ENCODE results near the gene MFSD6. TPM values are rescaled to one million over a fixed set of nuclear protein-coding genes. Genes with fewer than 3 reads are reported as not detected.

Gene MFSD6
- polyA plus RNA-seq, 2 of the 4 experiments (the other 2 are of a cell fraction): 14.3 to 41.3 TPM

DNA sequence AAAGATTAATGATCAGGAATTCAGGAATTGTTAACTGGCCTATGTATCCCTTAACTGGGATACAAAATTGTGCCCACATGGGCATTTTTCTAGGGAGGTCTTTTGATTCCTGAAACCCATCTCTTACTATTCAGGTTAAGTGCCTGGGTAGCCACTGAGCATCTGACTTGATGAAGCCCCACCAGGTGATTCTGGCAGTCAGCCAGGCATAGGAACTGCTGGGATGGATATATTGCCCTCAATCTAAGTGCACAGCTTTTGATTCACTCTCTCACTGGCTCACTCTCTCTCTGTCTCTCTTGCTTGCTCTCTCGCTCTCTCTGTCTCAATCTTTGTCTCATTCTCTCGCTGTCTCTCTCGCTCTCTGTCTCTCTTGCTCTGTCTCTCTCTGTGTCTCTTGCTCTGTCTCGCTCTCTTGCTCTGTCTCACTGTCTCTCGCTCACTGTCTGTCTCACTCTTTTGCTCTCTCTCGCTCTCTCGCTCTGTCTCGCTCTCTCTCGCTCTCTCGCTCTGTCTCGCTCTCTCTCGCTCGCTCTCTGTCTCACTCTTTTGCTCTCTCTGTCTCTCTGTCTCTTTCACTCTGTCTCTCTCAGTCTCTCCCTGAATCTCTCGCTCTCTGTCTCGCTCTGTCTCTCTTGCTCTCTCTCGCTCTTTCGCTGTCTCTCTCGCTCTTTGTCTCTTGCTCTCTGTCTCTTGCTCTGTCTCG is 42.5 kb upstream of the MFSD6 start:
- POLR2A ChIA-PET: no interaction called here
- H3K9me3 ChIP-seq: no peaks in the 10 kb centered on the region
- no peak overlapping the region for H3K4me3 ChIP-seq
- 89% methylated on average over 19 of the region's 19 CpGs for WGBS (ENCODE audit: missing lambda C conversion rate)
- no peak overlapping the region for H3K27ac ChIP-seq
- FAIRE-seq: no peak
- TF ChIP-seq ZNF302 (CRISPR knock-in tag; IDR thresholded peaks at IDR 0.05): no peak
- DNase-seq (ENCODE audit: low read depth in 1 of 2, low spot score in 1 of 2): no peak
- H3K4me2 ChIP-seq: no peak overlapping the region
- no peak for ATAC-seq
- CTCF ChIA-PET: interaction anchor here (0.8 to 1.4 kb wide), 3 partner anchors 8 to 332 kb away, joined by 3 read pairs; no protein-coding TSS in a partner anchor
- H3K4me1 ChIP-seq: no peaks in the 10 kb centered on the region

DNA sequence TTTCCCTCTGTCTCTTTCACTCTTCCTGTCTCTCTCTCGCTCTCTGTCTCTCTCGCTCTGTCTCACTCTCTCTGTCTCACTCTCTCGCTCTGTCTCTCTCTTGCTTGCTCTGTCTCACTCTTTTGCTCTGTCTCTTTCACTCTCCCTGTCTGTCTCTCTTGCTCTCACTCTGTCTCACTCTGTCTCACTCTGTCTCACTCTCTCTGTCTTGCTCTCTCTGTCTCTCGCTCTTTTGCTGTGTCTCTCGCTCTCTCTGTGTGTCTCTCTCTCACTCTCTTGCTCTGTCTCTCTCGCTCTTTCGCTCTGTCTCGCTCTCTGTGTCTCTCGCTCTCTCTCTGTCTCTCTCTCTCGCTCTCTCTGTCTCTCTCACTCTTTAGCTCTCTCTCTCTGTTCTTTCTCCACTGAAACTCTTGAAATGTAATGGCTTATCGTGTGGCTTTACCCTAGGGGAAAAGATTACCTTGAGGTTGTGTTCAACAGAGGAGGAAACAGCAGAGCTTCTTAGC is 41.9 kb upstream of the MFSD6 start:
- ATAC-seq (no peak), DNase-seq (ENCODE audit: low read depth in 1 of 2, low spot score in 1 of 2) (no peak), FAIRE-seq (no peak)
- CTCF ChIA-PET: interaction anchor here (1.2 to 1.5 kb wide), 3 partner anchors 11 to 22 kb away, joined by 3 read pairs; no protein-coding TSS in a partner anchor
- TF ChIP-seq TP53 (CRISPR knock-in tag; IDR thresholded peaks at IDR 0.05) (no peak), CHD2 (IDR thresholded peaks at IDR 0.05; ENCODE audit: low read length, partially characterized antibody) (no peak), MAX (IDR thresholded peaks at IDR 0.05) (no peak), CEBPB (IDR thresholded peaks at IDR 0.05) (no peak), RARB (CRISPR knock-in tag; IDR thresholded peaks at IDR 0.05) (no peak), SREBF2 (IDR thresholded peaks at IDR 0.05) (no peak), KDM1A (IDR thresholded peaks at IDR 0.05; ENCODE audit: low read depth) (no peak), EHMT2 (IDR thresholded peaks at IDR 0.05; ENCODE audit: low read depth) (no peak), CTCF (IDR thresholded peaks at IDR 0.05) (no peak)
- TF ChIP-seq, protein P1, sequence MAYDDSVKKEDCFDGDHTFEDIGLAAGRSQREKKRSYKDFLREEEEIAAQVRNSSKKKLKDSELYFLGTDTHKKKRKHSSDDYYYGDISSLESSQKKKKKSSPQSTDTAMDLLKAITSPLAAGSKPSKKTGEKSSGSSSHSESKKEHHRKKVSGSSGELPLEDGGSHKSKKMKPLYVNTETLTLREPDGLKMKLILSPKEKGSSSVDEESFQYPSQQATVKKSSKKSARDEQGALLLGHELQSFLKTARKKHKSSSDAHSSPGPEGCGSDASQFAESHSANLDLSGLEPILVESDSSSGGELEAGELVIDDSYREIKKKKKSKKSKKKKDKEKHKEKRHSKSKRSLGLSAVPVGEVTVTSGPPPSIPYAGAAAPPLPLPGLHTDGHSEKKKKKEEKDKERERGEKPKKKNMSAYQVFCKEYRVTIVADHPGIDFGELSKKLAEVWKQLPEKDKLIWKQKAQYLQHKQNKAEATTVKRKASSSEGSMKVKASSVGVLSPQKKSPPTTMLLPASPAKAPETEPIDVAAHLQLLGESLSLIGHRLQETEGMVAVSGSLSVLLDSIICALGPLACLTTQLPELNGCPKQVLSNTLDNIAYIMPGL (CRISPR knock-in tag; IDR thresholded peaks at IDR 0.05; ENCODE audit: borderline replicate concordance): no peak
- TF ChIP-seq, protein P2, sequence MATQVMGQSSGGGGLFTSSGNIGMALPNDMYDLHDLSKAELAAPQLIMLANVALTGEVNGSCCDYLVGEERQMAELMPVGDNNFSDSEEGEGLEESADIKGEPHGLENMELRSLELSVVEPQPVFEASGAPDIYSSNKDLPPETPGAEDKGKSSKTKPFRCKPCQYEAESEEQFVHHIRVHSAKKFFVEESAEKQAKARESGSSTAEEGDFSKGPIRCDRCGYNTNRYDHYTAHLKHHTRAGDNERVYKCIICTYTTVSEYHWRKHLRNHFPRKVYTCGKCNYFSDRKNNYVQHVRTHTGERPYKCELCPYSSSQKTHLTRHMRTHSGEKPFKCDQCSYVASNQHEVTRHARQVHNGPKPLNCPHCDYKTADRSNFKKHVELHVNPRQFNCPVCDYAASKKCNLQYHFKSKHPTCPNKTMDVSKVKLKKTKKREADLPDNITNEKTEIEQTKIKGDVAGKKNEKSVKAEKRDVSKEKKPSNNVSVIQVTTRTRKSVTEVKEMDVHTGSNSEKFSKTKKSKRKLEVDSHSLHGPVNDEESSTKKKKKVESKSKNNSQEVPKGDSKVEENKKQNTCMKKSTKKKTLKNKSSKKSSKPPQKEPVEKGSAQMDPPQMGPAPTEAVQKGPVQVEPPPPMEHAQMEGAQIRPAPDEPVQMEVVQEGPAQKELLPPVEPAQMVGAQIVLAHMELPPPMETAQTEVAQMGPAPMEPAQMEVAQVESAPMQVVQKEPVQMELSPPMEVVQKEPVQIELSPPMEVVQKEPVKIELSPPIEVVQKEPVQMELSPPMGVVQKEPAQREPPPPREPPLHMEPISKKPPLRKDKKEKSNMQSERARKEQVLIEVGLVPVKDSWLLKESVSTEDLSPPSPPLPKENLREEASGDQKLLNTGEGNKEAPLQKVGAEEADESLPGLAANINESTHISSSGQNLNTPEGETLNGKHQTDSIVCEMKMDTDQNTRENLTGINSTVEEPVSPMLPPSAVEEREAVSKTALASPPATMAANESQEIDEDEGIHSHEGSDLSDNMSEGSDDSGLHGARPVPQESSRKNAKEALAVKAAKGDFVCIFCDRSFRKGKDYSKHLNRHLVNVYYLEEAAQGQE (IDR thresholded peaks at IDR 0.05): no peak
- no peak overlapping the region for H3K27ac ChIP-seq
- no peak overlapping the region for H3K4me2 ChIP-seq
- no peaks in the 10 kb centered on the region for H3K4me1 ChIP-seq
- H3K4me3 ChIP-seq: no peak overlapping the region
- no peaks in the 10 kb centered on the region for H3K9me3 ChIP-seq
- whole genome bisulfite sequencing (ENCODE audit: missing lambda C conversion rate): 84% methylated on average over 11 of the region's 11 CpGs
- POLR2A ChIA-PET: no interaction called here

- POLR2A ChIA-PET: no interaction called here
- no peak for DNase-seq (ENCODE audit: low read depth in 1 of 2, low spot score in 1 of 2)
- CTCF ChIA-PET: interaction anchor here (1.1 to 1.5 kb wide), 5 partner anchors 10 to 26 kb away, joined by 3 read pairs; no protein-coding TSS in a partner anchor
- Histone ChIP-seq H3K9me3 (no peaks in the 10 kb centered on the region), H3K27ac (no peak overlapping the region), H3K4me1 (no peaks in the 10 kb centered on the region), H3K4me3 (no peak overlapping the region), H3K4me2 (no peak overlapping the region)
- FAIRE-seq: no peak
- ATAC-seq: no peak
- 89% methylated on average over 4 of the region's 4 CpGs for WGBS (ENCODE audit: missing lambda C conversion rate)
- TF ChIP-seq EHF (CRISPR knock-in tag; IDR thresholded peaks at IDR 0.05) (no peak), MAFK (IDR thresholded peaks at IDR 0.05; ENCODE audit: partially characterized antibody) (no peak), FOSB (CRISPR knock-in tag; IDR thresholded peaks at IDR 0.05) (no peak), ATOH8 (CRISPR knock-in tag; IDR thresholded peaks at IDR 0.05; ENCODE audit: low read depth) (no peak), CTCF (IDR thresholded peaks at IDR 0.05) (no peak), CEBPB (IDR thresholded peaks at IDR 0.05) (no peak), POLR2A (IDR thresholded peaks at IDR 0.05; ENCODE audit: low read length) (no peak)
- TF ChIP-seq, protein P3, sequence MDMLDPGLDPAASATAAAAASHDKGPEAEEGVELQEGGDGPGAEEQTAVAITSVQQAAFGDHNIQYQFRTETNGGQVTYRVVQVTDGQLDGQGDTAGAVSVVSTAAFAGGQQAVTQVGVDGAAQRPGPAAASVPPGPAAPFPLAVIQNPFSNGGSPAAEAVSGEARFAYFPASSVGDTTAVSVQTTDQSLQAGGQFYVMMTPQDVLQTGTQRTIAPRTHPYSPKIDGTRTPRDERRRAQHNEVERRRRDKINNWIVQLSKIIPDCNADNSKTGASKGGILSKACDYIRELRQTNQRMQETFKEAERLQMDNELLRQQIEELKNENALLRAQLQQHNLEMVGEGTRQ (IDR thresholded peaks at IDR 0.05): no peak
- TF ChIP-seq, protein P4, sequence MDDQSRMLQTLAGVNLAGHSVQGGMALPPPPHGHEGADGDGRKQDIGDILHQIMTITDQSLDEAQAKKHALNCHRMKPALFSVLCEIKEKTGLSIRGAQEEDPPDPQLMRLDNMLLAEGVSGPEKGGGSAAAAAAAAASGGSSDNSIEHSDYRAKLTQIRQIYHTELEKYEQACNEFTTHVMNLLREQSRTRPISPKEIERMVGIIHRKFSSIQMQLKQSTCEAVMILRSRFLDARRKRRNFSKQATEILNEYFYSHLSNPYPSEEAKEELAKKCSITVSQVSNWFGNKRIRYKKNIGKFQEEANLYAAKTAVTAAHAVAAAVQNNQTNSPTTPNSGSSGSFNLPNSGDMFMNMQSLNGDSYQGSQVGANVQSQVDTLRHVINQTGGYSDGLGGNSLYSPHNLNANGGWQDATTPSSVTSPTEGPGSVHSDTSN (IDR thresholded peaks at IDR 0.05): no peak
Measured at GRCh38 chr2:190367091-190367490, 41.1 kb upstream of the MFSD6 start.
